ENCODE results near the gene TAC4. TPM values are rescaled to one million over a fixed set of nuclear protein-coding genes. Genes with fewer than 3 reads are reported as not detected.

Gene TAC4
- polyA plus RNA-seq, 2 of the 4 experiments (the other 2 are of a cell fraction), result not detected

GRCh38 chr17:49839455-49839854, 8.4 kb downstream of the TAC4 start:
- DNase-seq (ENCODE audit: low read depth in 1 of 2, low spot score in 1 of 2) (no peak), FAIRE-seq (no peak), ATAC-seq (no peak)
- Histone ChIP-seq H3K9me3 (no peaks in the 10 kb centered on the region), H3K4me2 (no peak overlapping the region), H3K4me3 (no peak overlapping the region), H3K4me1 (peaks cover 36% of the 10 kb centered on the region), H3K27ac (0 out of 6 replicates have a peak overlapping the region, but pooled peaks of 1 of the 2 experiments have one; percentile 1)
- TF ChIP-seq EHF (CRISPR knock-in tag; IDR thresholded peaks at IDR 0.05) (no peak), E2F6 (IDR thresholded peaks at IDR 0.05; ENCODE audit: borderline replicate concordance, low read depth) (no peak), MAZ (IDR thresholded peaks at IDR 0.05; ENCODE audit: borderline replicate concordance, low read depth, low read length) (no peak), ZSCAN20 (CRISPR knock-in tag; IDR thresholded peaks at IDR 0.05) (no peak), HEYL (CRISPR knock-in tag; IDR thresholded peaks at IDR 0.05) (no peak), MAX (IDR thresholded peaks at IDR 0.05) (no peak), ZNF302 (CRISPR knock-in tag; IDR thresholded peaks at IDR 0.05) (no peak), TFCP2L1 (CRISPR knock-in tag; IDR thresholded peaks at IDR 0.05) (no peak), POLR2A (IDR thresholded peaks at IDR 0.05; ENCODE audit: low read length) (no peak), HOXA7 (CRISPR knock-in tag; IDR thresholded peaks at IDR 0.05) (no peak), FOSB (CRISPR knock-in tag; IDR thresholded peaks at IDR 0.05) (no peak), NFE2L2 (conservative IDR thresholded peaks at IDR 0.05; ENCODE audit: low read length) (no peak), TP53 (CRISPR knock-in tag; IDR thresholded peaks at IDR 0.05) (no peak), USF2 (IDR thresholded peaks at IDR 0.05) (no peak), HDAC2 (IDR thresholded peaks at IDR 0.05) (no peak), CHD2 (IDR thresholded peaks at IDR 0.05; ENCODE audit: low read length, partially characterized antibody) (no peak), CBX2 (IDR thresholded peaks at IDR 0.05; ENCODE audit: borderline replicate concordance, low read depth) (no peak), NR3C1 (IDR thresholded peaks at IDR 0.05) (no peak), HOXB13 (CRISPR knock-in tag; IDR thresholded peaks at IDR 0.05; ENCODE audit: low read depth) (no peak)
- ChIA-PET CTCF (interaction anchor here (0.8 to 9.3 kb wide), 9 partner anchors 9 to 272 kb away, joined by 3 to 62 read pairs (median 7); partner anchors contain the start of gene DLX3), POLR2A (no interaction called here)
- WGBS (ENCODE audit: missing lambda C conversion rate), result 68% methylated on average over 5 of the region's 5 CpGs

GRCh38 chr17:49836111-49837030, 11.5 kb downstream of the TAC4 start:
- ATAC-seq, result peak; percentile 67 to 76
- peak overlapping the region; percentile 31 for H3K4me3 ChIP-seq
- H3K4me2 ChIP-seq, result peak overlapping the region; percentile 89
- ChIA-PET POLR2A (no interaction called here), CTCF (interaction anchor here (1.1 to 9.3 kb wide), 6 partner anchors 8 to 269 kb away, joined by 3 to 62 read pairs (median 4); partner anchors contain the start of genes DLX3 and SLC35B1)
- peak; percentile 68 to 82 for DNase-seq (ENCODE audit: low read depth in 1 of 2, low spot score in 1 of 2)
- FAIRE-seq, result peak; percentile 95
- H3K27ac ChIP-seq, result peak overlapping the region; percentile 76 to 83
- 5% methylated on average over 16 of the region's 16 CpGs for WGBS (ENCODE audit: missing lambda C conversion rate)
- no peaks in the 10 kb centered on the region for H3K9me3 ChIP-seq
- peaks cover 36% of the 10 kb centered on the region for H3K4me1 ChIP-seq
- TF ChIP-seq CEBPB (IDR thresholded peaks at IDR 0.05) (peak in 1 of 2 experiments; percentile 58; a peak in 2 of 4 replicates), EP300 (IDR thresholded peaks at IDR 0.05) (0 out of 5 replicates have a peak, but pooled peaks of 1 of the 2 experiments have one; percentile 22), HES2 (IDR thresholded peaks at IDR 0.05) (no peak), EHF (CRISPR knock-in tag; IDR thresholded peaks at IDR 0.05) (no peak), ZFP36 (IDR thresholded peaks at IDR 0.05; ENCODE audit: borderline replicate concordance, partially characterized antibody) (no peak), JUNB (IDR thresholded peaks at IDR 0.05) (no peak), RNF2 (IDR thresholded peaks at IDR 0.05; ENCODE audit: borderline replicate concordance, low read depth) (no peak), EHMT2 (IDR thresholded peaks at IDR 0.05; ENCODE audit: low read depth) (no peak), MAZ (IDR thresholded peaks at IDR 0.05; ENCODE audit: borderline replicate concordance, low read depth, low read length) (no peak), POLR2A (IDR thresholded peaks at IDR 0.05; ENCODE audit: low read length) (no peak), MAX (IDR thresholded peaks at IDR 0.05) (peak; percentile 36; the same call in 1 of the 2 replicates), RCOR1 (IDR thresholded peaks at IDR 0.05; ENCODE audit: low read depth, low read length) (no peak), BCL3 (IDR thresholded peaks at IDR 0.05) (no peak), ZNF302 (CRISPR knock-in tag; IDR thresholded peaks at IDR 0.05) (no peak), HOXA7 (CRISPR knock-in tag; IDR thresholded peaks at IDR 0.05) (no peak), E2F6 (IDR thresholded peaks at IDR 0.05; ENCODE audit: borderline replicate concordance, low read depth) (peak; percentile 57), PBX3 (IDR thresholded peaks at IDR 0.05) (no peak), PHF8 (IDR thresholded peaks at IDR 0.05; ENCODE audit: borderline replicate concordance, low read depth) (no peak), MAFK (IDR thresholded peaks at IDR 0.05; ENCODE audit: partially characterized antibody) (no peak)
